Measurements from ENCODE around the gene DHRSX. TPM values are rescaled to one million over a fixed set of nuclear protein-coding genes. Genes with fewer than 3 reads are reported as not detected.

Gene DHRSX
- polyA plus RNA-seq, 3 donors, result 12.9 to 33.2 (median 28.3) TPM

GRCh38 chrX:2343413-2343812, 157.4 kb downstream of the DHRSX start:
- Histone ChIP-seq H3K4me3 (replicated peaks in 1 of 3; ENCODE audit: low read depth in 2 of 3, low read length in 3 of 3) (no peak overlapping the region), H3K4me1 (ENCODE audit: control insufficient read depth in 1 of 2, insufficient read depth in 2 of 2, low read length in 2 of 2) (peaks cover 0 to 5% of the 10 kb centered on the region in 2 donors), H3K79me2 (ENCODE audit: insufficient read depth, low read length) (no peaks in the 10 kb centered on the region), H3K9ac (ENCODE audit: insufficient read depth, low read length, poor library complexity, severe bottlenecking) (no peak overlapping the region), H3K27ac (ENCODE audit: low read depth in 1 of 2, low read length in 2 of 2) (no peak overlapping the region), H3K36me3 (replicated peaks in 1 of 2; ENCODE audit: control insufficient read depth in 1 of 2, insufficient read depth in 2 of 2, low read length in 2 of 2) (peaks cover 6 to 9% of the 10 kb centered on the region in 2 donors), H4K20me1 (ENCODE audit: insufficient read depth, low read length) (no peaks in the 10 kb centered on the region), H3K27me3 (ENCODE audit: control insufficient read depth in 2 of 2, insufficient read depth in 2 of 2, low read length in 2 of 2) (no peaks in the 10 kb centered on the region), H2AFZ (ENCODE audit: insufficient read depth, low read depth, low read length, poor library complexity, severe bottlenecking) (no peak overlapping the region), H3K4me2 (replicated peaks; ENCODE audit: extremely low read depth, low read length, poor library complexity, severe bottlenecking) (no peak overlapping the region), H3K9me3 (replicated peaks in 1 of 2; ENCODE audit: control insufficient read depth in 1 of 2, insufficient read depth in 1 of 2, low read length in 2 of 2) (peaks cover 0 to 4% of the 10 kb centered on the region in 2 donors)
- WGBS (ENCODE audit: insufficient coverage), result 100% methylated on average over 2 of the region's 4 CpGs
- TF ChIP-seq CTCF (IDR thresholded peaks at IDR 0.05), result no peak
- Mint-ChIP-seq H3K4me1 (peaks cover 20% of the 10 kb centered on the region), H3K9me3 (peaks cover 0 to 13% (median 12%) of the 10 kb centered on the region in 7 donors), H3K27ac (no peak overlapping the region), H3K36me3 (peaks cover 35 to 36% of the 10 kb centered on the region in 2 donors), H3K27me3 (ENCODE audit: low read depth in 3 of 3) (no peaks in the 10 kb centered on the region), H3K4me3 (no peak overlapping the region)
- DNase-seq, result no peak
- intact Hi-C loops (cut with micrococcal nuclease), result no loop called here

GRCh38 chrX:2342874-2343273, 157.9 kb downstream of the DHRSX start:
- Histone ChIP-seq H3K79me2 (ENCODE audit: insufficient read depth, low read length) (no peaks in the 10 kb centered on the region), H2AFZ (ENCODE audit: insufficient read depth, low read depth, low read length, poor library complexity, severe bottlenecking) (no peak overlapping the region), H3K4me3 (replicated peaks in 1 of 3; ENCODE audit: low read depth in 2 of 3, low read length in 3 of 3) (no peak overlapping the region), H3K4me2 (replicated peaks; ENCODE audit: extremely low read depth, low read length, poor library complexity, severe bottlenecking) (no peak overlapping the region), H4K20me1 (ENCODE audit: insufficient read depth, low read length) (no peaks in the 10 kb centered on the region), H3K9ac (ENCODE audit: insufficient read depth, low read length, poor library complexity, severe bottlenecking) (no peak overlapping the region), H3K27me3 (ENCODE audit: control insufficient read depth in 2 of 2, insufficient read depth in 2 of 2, low read length in 2 of 2) (no peaks in the 10 kb centered on the region), H3K4me1 (ENCODE audit: control insufficient read depth in 1 of 2, insufficient read depth in 2 of 2, low read length in 2 of 2) (peaks cover 0 to 8% of the 10 kb centered on the region in 2 donors), H3K9me3 (replicated peaks in 1 of 2; ENCODE audit: control insufficient read depth in 1 of 2, insufficient read depth in 1 of 2, low read length in 2 of 2) (peaks cover 0 to 4% of the 10 kb centered on the region in 2 donors), H3K27ac (ENCODE audit: low read depth in 1 of 2, low read length in 2 of 2) (no peak overlapping the region), H3K36me3 (replicated peaks in 1 of 2; ENCODE audit: control insufficient read depth in 1 of 2, insufficient read depth in 2 of 2, low read length in 2 of 2) (peaks cover 6 to 9% of the 10 kb centered on the region in 2 donors)
- Mint-ChIP-seq H3K36me3 (peaks cover 35% of the 10 kb centered on the region in 2 donors), H3K4me1 (peaks cover 24% of the 10 kb centered on the region), H3K9me3 (peaks cover 0 to 14% (median 12%) of the 10 kb centered on the region in 7 donors), H3K27me3 (ENCODE audit: low read depth in 3 of 3) (no peaks in the 10 kb centered on the region), H3K4me3 (no peak overlapping the region), H3K27ac (peak overlapping the region in 1 of 7 donors; percentile 16)
- 84% methylated on average over 5 of the region's 7 CpGs for WGBS (ENCODE audit: insufficient coverage)
- DNase-seq, result no peak
- no peak for TF ChIP-seq CTCF (IDR thresholded peaks at IDR 0.05)
- intact Hi-C loops (cut with micrococcal nuclease), result no loop called here

Data from CD14-positive monocyte (primary cell).